Activated CD8-positive, alpha-beta memory T cell treated with anti-CD3 and anti-CD28 coated beads for 48 hours (primary cell): Measurements from ENCODE around the gene CFAP69.

Experiments used
- DNase-seq, 3 experiments: peaks; one replicate each; pipeline ENCODE4 v3.0.0-alpha.2; 2020; ENCODE audit warnings: low read depth in 2 of 3, low spot score in 2 of 3

Gene CFAP69

GRCh38 chr7:90244909-90245851, at the start of gene CFAP69:
TSS of gene CFAP69 (plus strand) at chr7:90245174. CDS start at chr7:90245425, 251 bp downstream.
- DNase-seq, result peak; percentile 57 to 82 (median 72)

GRCh38 chr7:90201500-90202195, 43.3 kb upstream of the CFAP69 start:
- no peak for DNase-seq

GRCh38 chr7:90207956-90208355, 37.0 kb upstream of the CFAP69 start:
- DNase-seq, result no peak

- DNase-seq, result no peak
Measured at GRCh38 chr7:90209776-90210175, 35.2 kb upstream of the CFAP69 start.

- no peak for DNase-seq
Measured at GRCh38 chr7:90210475-90210874, 34.5 kb upstream of the CFAP69 start.

GRCh38 chr7:90210981-90211380, 34.0 kb upstream of the CFAP69 start:
- DNase-seq, result no peak

- DNase-seq, result peak; percentile 2 to 18 (median 11)
Measured at GRCh38 chr7:90211391-90212148, 33.4 kb upstream of the CFAP69 start, which contains the start of gene STEAP2. TSS of gene STEAP2 (plus strand) at chr7:90211740. CDS start at chr7:90225083, 13,343 bp downstream.

- no peak for DNase-seq
Measured at GRCh38 chr7:90212149-90212495, 32.9 kb upstream of the CFAP69 start.

- DNase-seq, result no peak
Measured at GRCh38 chr7:90213521-90213920, 31.5 kb upstream of the CFAP69 start.

- DNase-seq, result no peak
Measured at GRCh38 chr7:90216080-90216674, 28.8 kb upstream of the CFAP69 start.

- DNase-seq, result no peak
Measured at GRCh38 chr7:90216771-90217170, 28.2 kb upstream of the CFAP69 start.

GRCh38 chr7:90222390-90222789, 22.6 kb upstream of the CFAP69 start:
- DNase-seq, result no peak

- DNase-seq, result no peak
Measured at GRCh38 chr7:90222811-90223725, 21.9 kb upstream of the CFAP69 start.

- DNase-seq, result no peak
Measured at GRCh38 chr7:90224195-90224594, 20.8 kb upstream of the CFAP69 start.

GRCh38 chr7:90225181-90225580, 19.8 kb upstream of the CFAP69 start:
- DNase-seq, result no peak

- no peak for DNase-seq
Measured at GRCh38 chr7:90225601-90226000, 19.4 kb upstream of the CFAP69 start.

- no peak for DNase-seq
Measured at GRCh38 chr7:90227259-90227658, 17.7 kb upstream of the CFAP69 start.

- no peak for DNase-seq
Measured at GRCh38 chr7:90229682-90230081, 15.3 kb upstream of the CFAP69 start.

GRCh38 chr7:90230834-90231233, 14.1 kb upstream of the CFAP69 start:
- DNase-seq, result no peak

GRCh38 chr7:90231304-90231703, 13.7 kb upstream of the CFAP69 start:
- no peak for DNase-seq
